IMR-90 (cell line): Measurements from ENCODE around the gene MYCBP2. TPM values are rescaled to one million over a fixed set of nuclear protein-coding genes. Genes with fewer than 3 reads are reported as not detected.
A peak's percentile ranks its signal among the peaks of the same experiment; 100 is the strongest.
"Not testable (repeated sequence)": the region's sequence is repeated elsewhere in the genome, so short reads cannot be mapped to it uniquely, and the experiment has no call there.

Experiments used
- ATAC-seq: fragments of 200-7000 bp; cut with Tn5 transposase; 2 replicates; pipeline ENCODE4 v1.9.1; 2020; ENCODE audit warnings: low read depth, mild to moderate bottlenecking, moderate library complexity
- BruUV-seq: library from RNA; stranded (reverse); fragments of 400-500 nt; replicated peaks from 2 replicates; lab custom pipeline; 2021; lab: Mats Ljungman, UMichigan
- CTCF ChIA-PET: fragments of 300-600 bp; formaldehyde crosslinking; extraction: SDS; loops from one replicate; lab custom pipeline; 2021; ENCODE audit warnings: antibody characterized with exemption; lab: Yijun Ruan, JAX
- POLR2A ChIA-PET: fragments of 300-600 bp; sonication (Branson Sonifier 250); formaldehyde crosslinking; loops from one replicate; lab custom pipeline; 2022; ENCODE audit warnings: antibody characterized with exemption; ENCODE audit not compliant: unreplicated experiment; lab: Charles Lee
- DNase-seq: peaks from one replicate; pipeline ENCODE4 v3.0.0; 2013
- H2AFZ ChIP-seq: replicated peaks from 2 replicates; pipeline ENCODE3; 2013; ENCODE audit warnings: low read length, mild to moderate bottlenecking; ENCODE audit not compliant: poor library complexity
- H2AK5ac ChIP-seq: 2 replicates; pipeline ENCODE4 v1.6.1; 2013; ENCODE audit warnings: low read depth, low read length, inconsistent platforms
- H2AK9ac ChIP-seq: replicated peaks from 2 replicates; pipeline ENCODE3; 2013; ENCODE audit warnings: mild to moderate bottlenecking, low read depth, low read length, moderate library complexity; ENCODE audit not compliant: poor library complexity
- H2BK120ac ChIP-seq: 2 replicates; pipeline ENCODE4 v1.6.1; 2013; ENCODE audit warnings: low read depth, low read length, inconsistent platforms
- H2BK15ac ChIP-seq: 3 replicates; pipeline ENCODE4 v1.6.1; 2013; ENCODE audit warnings: low read depth, low read length, inconsistent platforms
- H2BK20ac ChIP-seq: 2 replicates; pipeline ENCODE4 v1.6.1; 2013; ENCODE audit warnings: low read depth, mild to moderate bottlenecking, inconsistent platforms, low read length, moderate library complexity
- H2BK5ac ChIP-seq: 2 replicates; pipeline ENCODE4 v1.6.1; 2013; ENCODE audit warnings: mild to moderate bottlenecking, low read depth, low read length, inconsistent platforms; ENCODE audit not compliant: poor library complexity, severe bottlenecking
- H3K14ac ChIP-seq: replicated peaks from 2 replicates; pipeline ENCODE4 v1.6.1; 2013; ENCODE audit warnings: low read depth, low read length, inconsistent platforms
- H3K18ac ChIP-seq: 2 replicates; pipeline ENCODE4 v1.6.1; 2013; ENCODE audit warnings: low read depth, low read length, control low read depth
- H3K23ac ChIP-seq: 2 replicates; pipeline ENCODE4 v1.6.1; 2013; ENCODE audit warnings: low read depth, low read length, inconsistent platforms
- H3K27ac ChIP-seq: 2 replicates; pipeline ENCODE4 v1.5.1; 2013; ENCODE audit warnings: mild to moderate bottlenecking, control low read depth, low read length; ENCODE audit not compliant: insufficient read depth
- H3K27me3 ChIP-seq: 2 replicates; pipeline ENCODE4 v1.6.1; 2013; ENCODE audit warnings: low read length; ENCODE audit not compliant: control insufficient read depth, insufficient read depth
- H3K36me3 ChIP-seq: 2 replicates; pipeline ENCODE4 v1.6.1; 2013; ENCODE audit warnings: low read length, mixed read lengths; ENCODE audit not compliant: control insufficient read depth, insufficient read depth
- H3K4ac ChIP-seq: 2 replicates; pipeline ENCODE4 v1.6.1; 2013; ENCODE audit warnings: low read depth, low read length, inconsistent platforms
- H3K4me1 ChIP-seq: 2 replicates; pipeline ENCODE4 v1.6.1; 2013; ENCODE audit warnings: low read length, mixed read lengths; ENCODE audit not compliant: control insufficient read depth, insufficient read depth
- H3K4me2 ChIP-seq: 2 replicates; pipeline ENCODE4 v1.6.1; 2013; ENCODE audit warnings: low read depth, mild to moderate bottlenecking, control low read depth, low read length, moderate library complexity
- H3K4me3 ChIP-seq: 2 replicates; pipeline ENCODE4 v1.5.1; 2013; ENCODE audit warnings: low read depth, mild to moderate bottlenecking, control low read depth, low read length, moderate library complexity; ENCODE audit not compliant: insufficient read depth
- H3K56ac ChIP-seq: 2 replicates; pipeline ENCODE4 v1.6.1; 2013; ENCODE audit warnings: low read length, inconsistent platforms; ENCODE audit not compliant: insufficient read depth; ENCODE audit errors: extremely low read depth
- H3K79me1 ChIP-seq, 2 experiments: 2 replicates each; pipeline ENCODE4 v1.6.1; 2013; ENCODE audit warnings: low read length in 2 of 2, inconsistent platforms in 1 of 2, low read depth in 1 of 2
- H3K9ac ChIP-seq: 2 replicates; pipeline ENCODE4 v1.6.1; 2013; ENCODE audit warnings: low read depth, low read length, control low read depth
- H3K9me1 ChIP-seq: 2 replicates; pipeline ENCODE4 v1.6.1; 2013; ENCODE audit warnings: low read length, inconsistent platforms; ENCODE audit not compliant: insufficient read depth
- H3K9me3 ChIP-seq: 2 replicates; pipeline ENCODE4 v1.6.1; 2013; ENCODE audit warnings: low read length; ENCODE audit not compliant: control insufficient read depth, insufficient read depth
- H4K20me1 ChIP-seq: 2 replicates; pipeline ENCODE4 v1.6.1; 2013; ENCODE audit warnings: low read length, inconsistent platforms; ENCODE audit not compliant: insufficient read depth
- H4K5ac ChIP-seq: 2 replicates; pipeline ENCODE4 v1.6.1; 2013; ENCODE audit warnings: mild to moderate bottlenecking, low read depth, low read length, control low read depth
- H4K8ac ChIP-seq, 2 experiments: 2 replicates each; pipeline ENCODE4 v1.6.1; 2013; ENCODE audit warnings: low read depth in 2 of 2, low read length in 2 of 2, control low read depth in 1 of 2, inconsistent platforms in 1 of 2
- H4K91ac ChIP-seq: 2 replicates; pipeline ENCODE4 v1.6.1; 2013; ENCODE audit warnings: low read depth, low read length, inconsistent platforms; ENCODE audit not compliant: insufficient read depth
- RFX5 ChIP-seq: IDR thresholded peaks from 2 replicates; pipeline ENCODE4 v1.8.0; 2012; ENCODE audit warnings: low read depth, mild to moderate bottlenecking, low read length, moderate library complexity
- WGBS, 2 experiments: methylation state at CpG; one replicate each; pipeline versions ENCODE4 v1.1.5 to v1.1.7; 2013; ENCODE audit warnings: missing lambda C conversion rate in 2 of 2; ENCODE audit not compliant: insufficient read length in 1 of 2; ENCODE audit errors: extremely low coverage in 2 of 2; 5-methylcytosine and 5-hydroxymethylcytosine counted together
- dilution Hi-C: fragments of 300-500 bp; cut with HindIII; formaldehyde crosslinking; loops from one replicate; pipeline ENCODE4 v1.14.3; 2018; ENCODE audit warnings: low sequenced_read_pairs; ENCODE audit not compliant: unreplicated experiment
- in situ Hi-C: fragments of 300-500 bp; cut with MboI; formaldehyde crosslinking; loops from 3 replicates; pipeline ENCODE4 v1.14.3; 2019; ENCODE audit warnings: low sequenced_read_pairs, inconsistent platforms, mixed read lengths
- intact Hi-C: fragments of 100-400 bp; cut with micrococcal nuclease; formaldehyde crosslinking; loops from 2 replicates; pipeline ENCODE4 v1.10.0; 2022
- polyA plus RNA-seq, 3 experiments: library from polyadenylated mRNA; depleted of rRNA; stranded (reverse); fragments of >200 nt; gene quantifications; 2 replicates each; pipeline ENCODE4 v1.2.3, GENCODE V29; 2012; ENCODE audit warnings: low replicate concordance in 1 of 3
- total RNA-seq: library from RNA; depleted of rRNA; stranded (reverse); fragments of >200 nt; gene quantifications from 2 replicates; pipeline ENCODE4 v1.2.3, GENCODE V29; 2012

The MYCBP2 gene
- total and polyA plus RNA-seq, 2 of the 4 experiments (the other 2 are of a cell fraction), result 20.1 to 43.2 TPM

GRCh38 chr13:77008337-77008736, 318.6 kb downstream of the MYCBP2 start:
- H3K27me3 ChIP-seq, H3K9me1 ChIP-seq, in situ Hi-C loops, H3K4me1 ChIP-seq, H3K23ac ChIP-seq, H2BK15ac ChIP-seq, dilution Hi-C loops, H4K5ac ChIP-seq, ATAC-seq, H3K14ac ChIP-seq, H3K4ac ChIP-seq, H2BK20ac ChIP-seq, H2AK9ac ChIP-seq, H2BK120ac ChIP-seq, H3K9me3 ChIP-seq, H2BK5ac ChIP-seq, H3K4me2 ChIP-seq, H4K8ac ChIP-seq, H2AK5ac ChIP-seq, H3K56ac ChIP-seq, H2AFZ ChIP-seq, H4K91ac ChIP-seq, POLR2A ChIA-PET, CTCF ChIA-PET, H3K27ac ChIP-seq, DNase-seq, H3K4me3 ChIP-seq, intact Hi-C loops, H3K9ac ChIP-seq, H3K18ac ChIP-seq, BruUV-seq: not testable (repeated sequence)
- peaks cover 13% of the 10 kb centered on the region; the same call in 1 of the 2 replicates for H4K20me1 ChIP-seq
- H3K36me3 ChIP-seq, result peaks cover 32% of the 10 kb centered on the region
- H3K79me1 ChIP-seq, result peaks cover 16 to 43% of the 10 kb centered on the region in 2 experiments
- 100% methylated on average over 1 of the region's 4 CpGs; no CpG with 5 or more reads in 1 of the 2 experiments for WGBS, 2 experiments
- peak; percentile 68; the same call in 1 of the 2 replicates for TF ChIP-seq RFX5
